Bronchial epithelial cell (primary cell): ENCODE measurements around the gene KIAA1958. TPM values are rescaled to one million over a fixed set of nuclear protein-coding genes. Genes with fewer than 3 reads are reported as not detected.
"Not testable (repeated sequence)": the region's sequence is repeated elsewhere in the genome, so short reads cannot be mapped to it uniquely, and the experiment has no call there.

Source experiments
- DNase-seq: peaks from one replicate; pipeline ENCODE4 v3.0.0-alpha.2; 2010; ENCODE audit warnings: low read depth
- FAIRE-seq: peaks from 2 replicates; lab custom pipeline; 2011; peaks lifted over from hg19 to GRCh38; lab: Jason Lieb, UNC
- H3K27me3 ChIP-seq: 2 replicates; pipeline ENCODE4 v1.5.1; 2011; ENCODE audit warnings: low read length; ENCODE audit not compliant: control insufficient read depth, insufficient read depth
- H3K36me3 ChIP-seq: 2 replicates; pipeline ENCODE4 v1.5.1; 2011; ENCODE audit warnings: low read length; ENCODE audit not compliant: control insufficient read depth, insufficient read depth
- H3K4me3 ChIP-seq: 2 replicates; pipeline ENCODE4 v1.5.1; 2011; ENCODE audit warnings: mild to moderate bottlenecking, low read depth, low read length, control low read depth
- total RNA-seq: library from RNA; depleted of rRNA; stranded (reverse); fragments of >200 nt; gene quantifications from 2 replicates; pipeline ENCODE4 v1.2.1, GENCODE V29; 2014
- TF ChIP-seq, protein P1 (sequence below): IDR thresholded peaks from 2 replicates; pipeline ENCODE4 v1.5.1; 2011; ENCODE audit warnings: mild to moderate bottlenecking, moderate library complexity, low read length, control low read depth, inconsistent platforms; ENCODE audit not compliant: insufficient read depth, severe bottlenecking

Gene KIAA1958
- total RNA-seq, 1 donor from 2014 or later: 1.8 TPM

DNA sequence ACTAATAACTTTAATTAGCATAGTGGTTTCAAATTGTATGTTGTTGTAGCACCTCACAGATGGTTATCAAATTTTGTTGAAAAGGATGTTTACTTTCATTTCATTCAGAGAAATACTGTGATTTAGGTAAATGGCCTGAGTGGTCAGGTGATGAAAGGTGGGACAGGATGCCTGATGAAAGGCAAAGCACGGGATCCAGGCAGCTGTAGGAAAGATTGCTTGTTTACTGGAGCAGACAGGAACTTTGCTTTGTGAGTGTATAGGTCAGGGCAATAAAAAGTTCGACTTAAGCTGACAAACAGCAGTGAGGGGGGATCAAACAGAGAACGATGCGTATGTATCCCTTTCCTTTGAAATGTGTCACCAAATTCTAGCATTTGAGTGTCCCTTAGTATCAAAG lies 19.0 kb downstream of the KIAA1958 start:
- FAIRE-seq: no peak
- TF ChIP-seq, protein P1, sequence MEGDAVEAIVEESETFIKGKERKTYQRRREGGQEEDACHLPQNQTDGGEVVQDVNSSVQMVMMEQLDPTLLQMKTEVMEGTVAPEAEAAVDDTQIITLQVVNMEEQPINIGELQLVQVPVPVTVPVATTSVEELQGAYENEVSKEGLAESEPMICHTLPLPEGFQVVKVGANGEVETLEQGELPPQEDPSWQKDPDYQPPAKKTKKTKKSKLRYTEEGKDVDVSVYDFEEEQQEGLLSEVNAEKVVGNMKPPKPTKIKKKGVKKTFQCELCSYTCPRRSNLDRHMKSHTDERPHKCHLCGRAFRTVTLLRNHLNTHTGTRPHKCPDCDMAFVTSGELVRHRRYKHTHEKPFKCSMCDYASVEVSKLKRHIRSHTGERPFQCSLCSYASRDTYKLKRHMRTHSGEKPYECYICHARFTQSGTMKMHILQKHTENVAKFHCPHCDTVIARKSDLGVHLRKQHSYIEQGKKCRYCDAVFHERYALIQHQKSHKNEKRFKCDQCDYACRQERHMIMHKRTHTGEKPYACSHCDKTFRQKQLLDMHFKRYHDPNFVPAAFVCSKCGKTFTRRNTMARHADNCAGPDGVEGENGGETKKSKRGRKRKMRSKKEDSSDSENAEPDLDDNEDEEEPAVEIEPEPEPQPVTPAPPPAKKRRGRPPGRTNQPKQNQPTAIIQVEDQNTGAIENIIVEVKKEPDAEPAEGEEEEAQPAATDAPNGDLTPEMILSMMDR: no peak
- H3K4me3 ChIP-seq: no peak overlapping the region

DNA sequence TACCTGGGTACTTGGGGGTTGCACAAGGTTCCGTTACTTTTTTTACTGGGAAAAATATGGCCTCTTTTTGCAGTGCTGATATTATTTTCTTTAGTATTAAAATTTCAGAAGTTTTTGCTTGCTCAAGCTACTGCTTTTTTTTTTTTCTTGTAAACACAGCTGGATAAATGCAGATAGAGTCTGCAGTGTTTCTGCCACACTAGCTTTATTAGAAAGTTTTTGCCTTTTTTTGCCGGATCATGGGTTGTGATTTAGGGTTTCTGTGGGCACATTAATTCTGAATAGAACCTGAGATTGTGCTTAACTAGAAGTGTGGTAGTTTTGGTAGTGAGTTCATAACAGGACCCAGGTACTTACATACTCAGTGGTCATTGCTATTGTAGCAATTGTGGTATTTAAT lies 19.9 kb downstream of the KIAA1958 start:
- Histone ChIP-seq H3K27me3 (no peaks in the 10 kb centered on the region), H3K4me3 (no peak overlapping the region), H3K36me3 (no peaks in the 10 kb centered on the region)
- DNase-seq: no peak
- TF ChIP-seq, protein P1: no peak
- no peak for FAIRE-seq

More for the DNA sequence above, 19.0 kb downstream of the KIAA1958 start:
- Histone ChIP-seq H3K36me3 (no peaks in the 10 kb centered on the region), H3K27me3 (no peaks in the 10 kb centered on the region)
- no peak for DNase-seq

DNA sequence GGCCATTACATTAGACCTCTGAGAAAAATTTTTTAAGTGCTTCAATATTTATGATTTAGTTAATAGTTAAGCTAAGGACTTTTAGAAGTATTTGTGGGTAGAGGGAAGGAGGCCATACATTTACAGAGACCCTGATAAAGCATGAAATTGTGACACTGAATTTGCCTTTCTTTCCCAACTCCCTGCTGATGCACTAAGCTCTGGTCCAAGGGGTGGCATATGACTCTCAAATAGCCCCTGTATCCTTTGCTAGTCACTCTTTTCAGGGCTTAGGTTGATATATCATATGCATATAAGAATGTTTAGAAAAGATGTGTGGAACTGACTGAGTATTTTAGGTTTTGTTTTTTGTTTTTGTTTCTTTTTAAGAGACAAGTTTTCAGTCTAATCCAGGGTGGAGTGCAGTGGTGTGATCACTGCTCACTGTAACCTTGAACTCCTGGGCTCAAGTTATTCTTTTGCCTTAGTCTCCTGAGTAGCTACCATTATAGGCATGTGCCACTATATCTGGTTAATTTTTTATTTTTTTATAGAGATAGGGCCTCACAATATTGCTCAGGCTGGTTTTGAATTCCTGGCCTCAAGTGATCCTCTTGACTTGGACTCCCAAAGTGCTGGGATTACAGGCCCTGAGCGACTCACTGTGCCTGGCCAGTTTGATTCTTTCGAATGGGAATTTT lies 20.5 kb downstream of the KIAA1958 start:
- Histone ChIP-seq H3K4me3 (no peak overlapping the region), H3K36me3 (no peaks in the 10 kb centered on the region), H3K27me3 (no peaks in the 10 kb centered on the region)
- TF ChIP-seq, protein P1: no peak
- DNase-seq (no peak), FAIRE-seq (no peak)

DNA sequence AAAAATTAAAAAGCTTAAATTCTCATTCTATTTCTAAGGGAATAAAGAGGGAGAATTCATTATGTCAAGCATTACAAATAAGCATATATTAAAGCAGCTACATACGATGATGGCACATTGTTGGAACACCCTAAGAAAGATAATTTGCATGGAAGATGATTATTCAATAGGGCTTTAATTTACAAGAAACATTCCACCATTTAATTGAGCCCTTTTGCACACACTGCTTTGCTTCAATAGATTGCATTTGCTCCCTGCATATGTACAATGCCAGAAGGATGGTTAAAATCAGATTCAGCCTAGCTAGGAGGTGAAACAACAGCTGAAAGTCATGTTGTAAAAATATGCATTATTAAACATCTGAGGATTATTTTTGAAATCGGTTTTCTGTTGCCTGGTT lies 21.8 kb downstream of the KIAA1958 start:
- no peak overlapping the region for H3K4me3 ChIP-seq
- no peaks in the 10 kb centered on the region for H3K27me3 ChIP-seq
- DNase-seq: no peak
- TF ChIP-seq, protein P1: no peak
- no peaks in the 10 kb centered on the region for H3K36me3 ChIP-seq
- no peak for FAIRE-seq

DNA sequence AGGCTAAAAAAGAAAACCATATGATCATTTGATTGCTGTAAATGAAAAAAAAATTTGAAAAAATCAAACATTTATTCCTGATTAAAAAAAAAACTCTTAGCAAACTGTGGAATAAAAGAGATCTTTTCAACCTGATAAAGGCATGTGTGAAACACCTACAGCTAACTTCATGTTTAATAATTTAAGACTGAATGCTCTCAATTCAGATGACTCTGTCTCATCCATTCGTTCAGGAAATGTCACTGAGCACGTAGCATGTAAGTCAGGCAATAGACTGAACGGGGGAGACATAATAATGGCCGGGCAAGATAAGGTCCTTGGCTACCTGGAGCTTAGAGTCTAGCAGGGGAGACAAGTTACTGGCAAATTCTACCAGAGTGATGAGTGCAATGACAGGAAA lies 25.8 kb downstream of the KIAA1958 start:
- FAIRE-seq: peak; percentile 94
- not testable (repeated sequence) for H3K27me3 ChIP-seq, H3K4me3 ChIP-seq, H3K36me3 ChIP-seq, DNase-seq

DNA sequence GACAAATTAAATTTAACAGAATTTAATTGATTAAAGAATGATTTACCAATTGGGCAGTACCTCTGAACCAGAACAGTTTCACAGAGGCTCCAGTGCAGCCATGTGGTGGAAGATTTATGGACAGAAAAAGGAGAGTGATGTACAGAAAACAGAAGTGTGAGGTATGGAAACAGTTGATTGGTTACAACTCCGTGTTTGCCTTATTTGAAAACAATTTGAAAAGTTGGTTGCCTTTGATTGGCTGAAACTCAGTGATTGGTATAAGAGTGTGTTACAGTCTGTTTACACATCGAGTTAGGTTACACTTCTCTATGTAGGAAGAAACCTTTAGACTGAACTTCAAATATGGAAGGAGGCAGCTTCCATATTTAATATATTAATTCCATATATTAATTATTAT lies 30.1 kb downstream of the KIAA1958 start:
- no peak for DNase-seq
- no peak for FAIRE-seq
- H3K27me3 ChIP-seq: no peaks in the 10 kb centered on the region
- H3K36me3 ChIP-seq: no peaks in the 10 kb centered on the region
- TF ChIP-seq, protein P1: no peak
- H3K4me3 ChIP-seq: no peak overlapping the region
